ENCODE measurements around the gene MCF2L2.

GRCh38 chr3:183285828-183286457 lies 142.5 kb downstream of the MCF2L2 start:
- no peak for TF ChIP-seq CTCF (IDR thresholded peaks at IDR 0.05)
- TF ChIP-seq POLR2A (IDR thresholded peaks at IDR 0.05), result no peak
